HG02973 (cell line): ENCODE measurements around the gene KRTAP10-1.
"Not testable (repeated sequence)": the region's sequence is repeated elsewhere in the genome, so short reads cannot be mapped to it uniquely, and the experiment has no call there.

Source experiments
- ATAC-seq: cut with Tn5 transposase; IDR thresholded peaks from one replicate; pipeline ENCODE4 v1.9.1; 2021; ENCODE audit warnings: moderate library complexity; ENCODE audit not compliant: unreplicated experiment

KRTAP10-1 gene

DNA sequence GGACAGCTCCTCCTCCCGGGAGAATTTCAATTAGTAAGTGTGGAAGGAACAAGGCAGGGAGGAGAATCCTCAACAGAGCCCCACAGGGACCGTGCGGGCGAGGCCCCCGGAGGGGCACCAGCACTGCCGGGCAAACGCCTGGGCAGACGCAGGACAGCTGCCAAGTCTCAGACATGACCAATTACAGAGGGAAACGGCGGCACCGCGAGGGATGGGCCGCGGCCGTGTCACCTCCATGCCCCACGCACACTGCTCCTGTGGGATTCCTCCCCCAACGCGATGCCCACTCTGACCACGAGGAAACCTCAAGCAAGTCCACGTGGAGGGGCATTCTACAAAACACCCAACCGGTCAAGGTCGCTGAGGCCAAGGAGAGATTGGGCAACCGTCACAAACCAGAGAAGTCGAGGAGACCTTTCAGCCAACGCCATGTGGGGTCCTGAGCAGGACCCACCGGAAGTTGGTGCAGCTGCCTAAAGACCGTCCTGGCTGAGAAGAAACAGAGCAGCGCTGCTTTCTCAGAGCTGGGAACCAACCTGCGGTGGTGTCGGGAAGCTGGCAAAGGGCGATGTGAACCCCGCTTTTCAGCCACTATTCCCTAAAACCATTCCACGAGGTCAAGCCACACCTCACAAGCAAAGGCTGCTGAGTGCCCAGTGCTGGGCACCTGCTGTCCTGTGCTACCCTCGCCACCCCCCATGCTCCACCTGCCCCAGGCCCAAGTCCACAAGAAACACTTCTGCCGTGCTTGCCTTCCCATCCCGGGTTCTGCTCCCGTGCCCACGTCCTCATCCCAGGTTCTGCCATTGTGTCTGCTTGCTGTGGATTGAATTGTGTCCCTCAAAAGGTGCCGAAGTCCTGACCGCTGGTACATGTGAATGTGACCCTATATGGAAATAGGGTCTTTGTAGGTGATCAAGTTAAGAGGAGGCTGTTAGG lies 32.1 kb upstream of the KRTAP10-1 start:
- no peak for ATAC-seq

DNA sequence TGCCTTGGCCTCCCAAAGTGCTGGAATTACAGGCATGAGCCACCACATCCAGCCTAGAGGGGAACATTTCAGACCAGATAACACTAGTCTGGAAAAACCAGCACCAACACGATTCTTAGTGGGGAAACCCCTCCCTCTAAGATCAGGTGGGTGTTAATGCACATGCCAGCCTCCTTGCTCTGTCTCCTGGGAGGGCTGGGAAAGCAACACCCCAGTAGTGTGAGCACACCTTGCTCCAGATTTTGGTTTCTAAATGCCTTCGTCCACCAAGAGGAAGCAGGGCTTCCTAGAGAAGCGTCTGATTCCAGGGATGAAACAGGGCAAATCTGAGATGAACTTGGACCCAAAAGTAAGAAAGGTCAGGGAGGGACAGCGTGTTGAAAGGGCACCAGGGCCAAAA lies 31.3 kb upstream of the KRTAP10-1 start:
- no peak for ATAC-seq

DNA sequence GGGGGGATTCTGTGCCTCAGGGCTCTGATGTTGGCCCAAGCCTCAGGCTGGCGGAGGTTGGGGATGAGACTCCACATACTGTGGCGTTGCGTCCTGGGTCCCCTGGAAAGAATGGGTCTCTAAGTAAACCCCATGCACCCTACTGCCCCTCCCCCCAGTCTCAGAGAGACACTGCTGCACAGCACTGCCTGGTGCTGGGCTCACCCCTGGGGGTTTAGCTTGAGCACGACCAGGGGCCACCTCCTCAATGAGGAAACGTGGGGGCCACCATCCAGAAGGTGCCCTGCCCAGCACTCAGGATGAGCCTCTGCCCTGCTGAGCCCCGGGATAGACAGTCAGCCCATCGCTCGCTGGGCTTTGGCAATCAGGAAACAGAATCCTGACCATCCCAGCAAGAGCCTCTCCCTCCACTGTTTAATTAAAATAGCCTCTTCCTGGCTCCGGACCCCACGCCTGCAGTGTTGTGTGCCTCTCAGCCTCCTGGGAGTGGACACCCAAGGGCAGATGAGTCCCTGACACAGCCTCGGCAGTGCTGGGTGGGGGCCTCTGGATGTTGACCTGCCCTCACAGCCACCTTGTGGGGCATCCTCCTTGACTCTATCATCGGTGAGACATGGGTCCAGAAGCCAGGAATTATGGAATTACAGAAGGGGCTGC lies 30.0 kb upstream of the KRTAP10-1 start:
- ATAC-seq = no peak

DNA sequence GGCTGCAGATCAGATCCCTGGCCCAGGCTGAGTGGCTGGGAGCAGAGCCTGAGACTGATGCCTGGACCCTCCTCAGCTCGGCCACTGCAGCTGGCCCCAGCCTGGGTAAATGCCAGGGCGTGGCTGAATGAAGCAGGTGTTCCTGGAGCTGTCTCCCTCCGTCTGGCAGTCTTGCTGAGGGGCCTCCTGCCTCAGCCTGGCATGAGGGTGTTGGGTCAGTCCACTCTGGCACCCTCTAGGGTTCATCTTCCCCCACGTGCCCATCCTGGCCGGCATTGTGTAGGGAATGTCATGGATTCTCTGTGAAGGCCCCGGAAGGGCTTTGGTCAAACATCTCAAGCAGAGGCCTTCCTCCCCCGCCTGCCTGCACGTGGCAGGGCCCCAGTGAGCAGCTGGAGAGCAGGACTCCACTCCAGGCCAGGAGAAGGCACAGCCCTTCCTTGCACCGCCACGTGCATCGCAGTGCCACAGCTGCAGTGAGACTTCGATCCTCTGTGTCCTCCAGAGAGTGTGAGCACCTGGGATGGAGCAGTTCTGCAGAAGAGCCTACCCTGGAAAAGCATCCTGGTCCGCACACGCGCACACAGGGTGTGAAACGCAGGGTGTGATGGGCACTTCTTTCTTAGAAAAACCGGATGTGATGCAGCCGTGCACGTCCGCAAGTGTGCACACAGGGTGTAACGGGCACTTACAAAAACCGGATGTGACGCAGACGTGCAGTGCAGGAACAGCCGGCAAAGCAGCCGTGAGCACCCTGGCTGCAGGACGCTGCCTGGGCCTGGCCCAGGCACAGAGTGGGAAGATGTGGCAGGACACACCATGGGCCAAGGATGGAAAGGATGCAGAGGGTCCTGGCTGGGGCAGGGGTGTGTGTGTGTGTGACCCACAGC lies 28.9 kb upstream of the KRTAP10-1 start:
- ATAC-seq = no peak

DNA sequence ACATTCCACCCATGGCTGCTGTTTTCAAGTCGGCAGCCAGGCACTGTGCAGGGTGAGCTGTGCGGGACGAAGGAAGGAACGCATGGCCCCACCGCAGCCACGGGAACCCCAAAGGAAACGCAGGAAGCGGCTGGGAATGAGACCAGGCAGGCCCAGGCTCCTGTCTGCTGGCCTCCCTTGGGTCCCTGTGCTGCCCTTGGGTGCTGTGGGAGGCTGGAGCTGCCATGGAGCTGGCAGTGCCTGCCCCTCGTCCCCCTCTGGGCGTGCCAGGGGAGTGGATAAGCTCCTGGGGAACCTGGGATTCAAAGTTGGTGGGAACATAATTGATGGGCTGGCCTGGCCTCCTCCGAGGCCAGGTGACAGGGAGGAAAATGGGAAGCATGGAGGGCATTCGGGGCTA lies 28.3 kb upstream of the KRTAP10-1 start:
- ATAC-seq = no peak

DNA sequence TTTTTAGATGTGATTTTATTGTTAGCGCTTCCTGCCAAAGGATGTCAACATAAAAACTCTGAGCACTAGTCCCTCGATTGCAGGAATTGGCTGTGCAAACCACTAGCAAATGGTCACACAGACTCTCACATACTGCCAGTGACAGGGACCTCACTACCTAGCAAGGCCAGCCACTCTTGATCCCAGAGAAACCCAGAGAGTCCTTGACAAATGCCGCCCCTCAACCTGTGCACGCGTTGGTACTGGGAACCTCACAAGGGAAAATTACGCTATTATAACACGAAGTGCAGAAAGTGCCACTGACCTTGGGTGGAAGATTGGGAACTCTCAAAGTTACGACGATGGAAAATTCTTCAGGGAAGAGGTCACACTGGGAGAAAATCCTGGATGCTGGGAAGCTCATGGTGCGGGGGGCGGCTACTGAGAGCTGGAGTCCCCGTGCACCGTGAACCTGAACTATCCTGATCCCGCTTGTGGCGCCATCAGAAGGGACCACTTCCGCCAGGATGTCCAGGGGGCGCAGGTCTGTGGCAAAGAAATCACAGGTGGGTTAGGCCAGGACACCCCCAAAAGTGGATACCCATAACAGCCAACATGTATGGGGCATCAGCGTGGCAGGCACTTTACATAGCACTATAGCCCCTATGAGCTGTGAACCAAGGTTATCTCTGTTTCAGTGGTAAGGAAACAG lies 27.6 kb upstream of the KRTAP10-1 start:
- ATAC-seq = no peak

DNA sequence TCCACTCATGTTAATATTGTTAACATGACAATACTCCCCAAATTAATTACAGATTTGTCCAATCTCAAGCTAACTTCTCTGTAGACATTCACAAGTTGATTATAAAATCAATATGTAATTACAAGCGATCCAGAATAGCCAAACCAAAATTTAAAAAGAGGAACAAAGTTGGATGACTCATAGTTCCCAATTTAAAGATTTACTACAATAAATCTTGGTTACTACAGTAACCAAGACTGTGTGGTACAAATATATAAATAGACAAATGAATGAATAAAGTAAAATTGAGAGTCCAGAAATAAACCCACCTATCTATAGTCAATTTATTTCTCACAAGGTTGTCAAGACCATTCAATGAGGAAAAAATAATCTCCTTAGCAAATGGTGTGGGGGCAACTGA lies 26.4 kb upstream of the KRTAP10-1 start:
- ATAC-seq = no peak

DNA sequence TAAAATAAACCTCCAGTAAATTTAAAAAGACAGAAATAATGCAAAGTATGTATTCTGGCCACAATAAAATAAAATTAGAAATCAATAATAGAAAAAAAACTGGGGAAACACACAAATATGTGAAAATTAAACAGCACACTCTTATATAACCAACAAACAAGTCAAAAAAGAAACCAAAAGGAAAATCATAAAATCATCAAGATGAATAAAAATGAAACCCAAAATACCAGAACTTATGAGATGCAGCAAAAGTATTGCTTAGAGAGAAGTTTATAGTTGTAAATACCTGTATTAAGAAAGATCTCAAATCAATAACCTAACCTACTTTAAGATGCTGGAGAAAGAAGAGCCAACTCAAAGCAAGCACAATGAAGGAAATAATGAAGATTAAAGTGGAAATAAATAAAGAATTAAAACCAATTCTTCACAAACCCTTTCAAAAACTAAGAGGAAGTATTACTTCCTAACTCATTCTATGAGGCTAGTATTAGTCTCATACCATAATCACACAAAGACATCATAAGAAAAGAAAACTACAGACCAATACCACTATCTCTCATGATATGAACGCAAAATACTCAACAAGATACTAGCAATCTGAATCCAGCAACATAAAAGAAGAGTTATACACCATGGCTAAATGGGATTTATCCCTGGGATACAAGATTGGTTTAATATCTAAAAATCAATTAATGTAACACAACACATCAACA lies 25.0 kb upstream of the KRTAP10-1 start:
- no peak for ATAC-seq

DNA sequence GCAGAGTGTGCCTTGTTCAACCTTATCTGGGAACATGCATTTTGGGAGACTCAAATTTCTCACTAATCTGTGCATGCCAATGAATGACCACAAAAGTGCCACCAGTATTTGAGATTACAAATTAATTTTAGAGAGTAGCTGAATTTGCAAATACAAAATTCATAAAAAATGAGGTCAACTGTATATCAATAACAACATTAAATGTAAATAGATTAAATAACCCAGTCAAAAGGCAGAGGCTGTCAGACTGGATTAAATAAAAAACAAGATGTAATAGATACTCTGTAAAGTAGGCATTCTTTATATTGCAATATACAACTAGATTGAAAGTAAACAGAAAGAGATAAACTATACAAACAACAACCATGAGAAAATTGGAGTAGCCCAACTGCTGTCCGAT lies 24.1 kb upstream of the KRTAP10-1 start:
- ATAC-seq = no peak

DNA sequence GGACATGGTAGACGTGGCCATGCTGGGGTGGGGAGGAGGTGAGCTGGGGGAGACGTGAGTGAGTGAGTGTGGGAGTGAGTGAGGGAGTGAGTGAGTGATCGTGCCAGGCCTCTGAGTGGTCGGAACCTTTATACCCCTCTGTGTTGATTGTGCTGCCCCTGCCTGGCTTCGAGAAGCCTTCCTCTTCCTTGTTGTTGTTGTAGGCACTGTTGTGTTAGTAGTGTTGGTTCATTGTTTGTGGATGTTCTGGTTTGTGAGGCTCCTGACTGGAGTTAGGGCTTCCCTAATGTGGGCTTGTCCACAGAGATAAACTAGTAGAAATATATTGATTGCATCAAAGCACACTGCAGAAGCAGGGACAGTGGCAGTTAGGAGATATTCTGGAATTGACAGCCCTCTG lies 18.7 kb upstream of the KRTAP10-1 start, which contains the start of gene KRTAP10-3:
TSS of gene KRTAP10-3 (minus strand) at position 101 of the 400 bp plus-strand sequence. CDS start at position 21, 80 bp downstream.
- ATAC-seq = no peak

DNA sequence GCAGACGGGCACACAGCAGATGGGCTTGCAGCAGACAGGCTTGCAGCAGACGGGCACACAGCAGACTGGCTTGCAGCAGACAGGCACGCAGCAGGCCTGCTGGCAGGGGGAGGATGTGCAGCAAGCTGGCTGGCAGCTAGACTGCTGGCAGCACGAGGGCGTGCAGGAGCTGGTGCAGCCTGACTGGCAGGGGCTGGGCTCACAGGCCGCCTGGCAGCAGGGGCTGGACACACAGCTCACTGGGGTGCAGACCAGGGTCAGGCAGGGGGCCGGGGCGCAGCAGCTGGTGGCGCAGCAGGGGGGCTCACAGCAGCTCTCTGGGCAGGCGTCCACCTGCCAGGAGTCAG lies 18.3 kb upstream of the KRTAP10-1 start:
- not testable (repeated sequence) for ATAC-seq

DNA sequence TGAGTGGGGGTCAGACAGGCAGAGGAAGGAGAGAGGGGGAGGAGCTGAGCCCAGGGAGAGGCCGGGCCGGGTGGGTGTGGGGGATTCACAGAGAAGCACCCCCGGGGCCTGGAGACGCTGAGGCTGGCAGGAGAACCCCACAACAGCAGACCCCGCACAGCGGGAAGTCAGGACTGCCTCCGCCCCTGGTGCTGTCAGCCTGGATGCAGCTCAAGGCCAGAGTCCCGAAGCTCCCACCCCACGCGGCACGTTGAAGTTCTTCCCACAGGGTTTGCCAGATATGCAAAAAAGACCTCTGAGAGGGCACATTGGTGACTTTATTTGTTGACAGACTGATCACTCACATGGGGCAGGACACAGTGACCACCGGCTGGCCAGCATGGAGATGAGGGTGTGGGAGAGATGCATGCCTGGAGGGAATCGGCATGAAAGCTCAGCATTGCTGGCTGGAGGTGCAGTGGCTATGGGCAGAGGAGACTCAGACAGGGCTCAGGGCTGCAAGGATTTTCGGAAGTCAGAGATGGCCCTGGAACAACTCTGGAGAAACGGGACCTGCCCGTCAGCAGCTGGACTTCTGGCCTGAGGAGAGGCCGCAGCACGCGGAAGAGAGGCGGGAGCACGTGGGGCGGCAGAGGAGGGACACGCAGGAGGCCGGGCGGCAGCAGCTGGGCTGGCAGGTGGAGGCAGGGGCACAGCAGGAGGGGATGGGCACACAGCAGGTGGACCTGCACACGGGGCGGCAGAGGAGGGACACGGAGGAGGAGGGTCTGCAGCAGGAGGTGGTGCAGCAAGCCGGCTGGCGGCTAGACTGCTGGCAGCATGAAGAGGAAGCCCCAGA lies 17.7 kb upstream of the KRTAP10-1 start:
- ATAC-seq = no peak

DNA sequence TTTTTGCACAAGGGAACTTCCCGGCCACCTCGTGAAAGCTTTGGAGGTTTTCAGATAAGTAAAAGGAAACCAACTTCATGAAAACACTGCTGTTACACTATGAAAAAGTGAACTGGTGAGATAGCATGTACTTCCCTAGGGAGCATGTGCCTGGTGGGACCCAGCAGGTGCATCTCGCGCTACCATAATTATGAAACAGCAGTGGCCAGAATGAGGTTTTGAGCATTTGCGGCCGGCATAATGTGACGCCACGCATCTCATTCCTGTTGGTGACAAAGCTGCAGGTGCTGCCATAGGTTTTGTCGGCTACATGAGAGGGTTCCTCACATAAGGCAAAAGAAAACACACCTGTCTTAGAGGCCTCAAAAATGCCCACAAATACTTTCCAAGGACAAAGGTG lies 16.9 kb upstream of the KRTAP10-1 start:
- ATAC-seq = no peak

DNA sequence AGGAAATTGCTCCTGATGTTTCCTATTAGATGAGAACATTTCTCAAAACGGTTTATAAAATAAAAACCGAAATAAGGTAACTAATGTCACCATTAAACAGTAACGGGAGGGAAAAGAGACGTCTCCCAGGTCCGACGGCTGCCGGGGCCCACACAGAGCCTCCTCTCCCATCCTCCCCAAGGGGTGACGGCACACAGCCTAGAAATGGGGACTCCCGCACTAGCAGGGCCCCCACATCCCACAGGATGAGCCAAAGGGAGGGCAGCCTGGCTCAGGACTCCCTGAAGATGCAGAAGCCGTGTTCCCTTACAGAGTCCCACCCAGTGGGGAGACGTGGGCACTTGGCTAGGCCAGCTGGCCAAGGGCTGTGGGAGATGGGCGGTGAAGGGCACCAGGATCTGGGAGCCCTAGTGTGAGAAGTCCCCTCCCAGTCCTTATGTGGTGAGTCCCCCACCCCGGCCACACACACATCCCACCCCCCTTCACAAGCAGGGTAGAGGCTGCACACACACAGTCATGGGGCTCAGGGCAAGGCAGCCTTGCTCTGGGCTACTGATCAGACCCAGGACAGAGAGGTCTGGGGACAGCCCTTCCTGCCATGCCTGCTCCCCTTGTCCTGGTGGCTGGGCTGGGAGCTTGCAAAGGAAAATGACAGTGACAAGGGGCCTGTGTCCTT lies 15.3 kb upstream of the KRTAP10-1 start:
- no peak for ATAC-seq

DNA sequence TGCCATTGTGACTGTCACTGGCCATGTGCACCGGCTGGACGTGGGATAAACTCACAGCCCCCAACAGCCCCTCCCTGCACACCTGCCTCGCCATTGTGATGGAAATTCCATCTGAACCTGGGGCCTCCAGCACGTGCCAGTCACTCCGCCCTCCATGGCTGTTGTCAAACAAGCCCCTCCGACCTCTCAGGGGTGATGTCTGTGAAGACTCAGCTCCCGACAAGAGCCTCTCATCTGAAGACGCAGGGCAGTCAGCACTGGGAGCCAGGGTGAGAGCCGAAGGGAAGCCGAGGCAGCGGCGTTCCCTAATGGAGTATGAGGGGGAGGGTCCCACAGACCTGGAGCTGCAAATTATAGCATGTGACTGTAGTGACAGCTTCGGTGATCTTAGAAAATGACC lies 12.7 kb upstream of the KRTAP10-1 start:
- no peak for ATAC-seq

DNA sequence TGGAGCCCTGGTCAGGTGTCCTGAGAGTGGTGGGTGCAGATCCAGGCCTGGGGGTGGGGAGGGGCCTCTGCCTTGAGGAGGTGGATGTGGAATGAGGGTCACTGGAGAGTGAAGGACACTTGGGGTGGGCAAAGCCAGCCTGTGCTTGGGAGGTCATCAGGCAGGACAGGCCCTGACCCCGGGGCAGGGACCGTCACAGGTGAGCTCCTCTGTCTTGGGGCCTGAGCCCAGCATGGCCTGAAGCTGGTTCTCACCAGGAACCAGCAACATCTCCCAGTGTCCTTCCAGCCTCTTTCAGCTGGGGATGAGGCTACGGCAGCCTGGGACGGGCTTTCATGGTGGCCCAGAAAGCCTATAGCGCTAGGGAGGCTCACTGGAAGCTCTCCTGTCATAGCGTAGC lies 12.1 kb upstream of the KRTAP10-1 start:
- no peak for ATAC-seq

DNA sequence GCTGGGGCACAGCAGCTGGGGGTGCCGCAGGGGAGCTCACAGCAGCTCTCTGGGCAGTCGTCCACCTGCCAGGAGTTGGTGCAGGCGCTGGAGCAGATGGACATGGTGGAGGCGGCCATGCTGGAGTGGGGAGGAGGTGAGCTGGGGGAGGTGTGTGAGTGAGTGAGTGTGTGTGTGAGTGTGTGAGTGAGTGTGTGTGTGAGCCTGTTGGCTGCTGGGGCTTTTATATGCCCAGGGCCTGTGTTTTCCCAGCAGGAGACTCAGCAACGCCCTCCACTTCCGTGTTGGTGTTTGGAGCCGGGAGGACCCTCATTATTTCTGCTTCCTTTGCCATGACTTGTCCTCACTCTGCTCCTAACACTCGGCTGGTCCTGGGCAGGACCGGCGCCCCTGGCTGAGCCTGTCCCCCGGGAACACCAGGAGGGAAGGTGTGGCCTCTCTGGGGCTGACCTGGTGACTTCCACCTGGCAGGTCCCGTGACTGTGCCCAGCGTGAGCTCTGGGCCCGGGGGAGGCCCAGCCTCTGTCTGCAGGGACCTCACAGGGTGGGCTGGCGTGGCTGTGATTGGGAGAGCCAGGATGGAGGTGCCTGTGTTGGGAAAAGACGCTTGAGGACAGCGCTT lies 11.5 kb upstream of the KRTAP10-1 start, which contains the start of gene KRTAP10-2:
TSS of gene KRTAP10-2 (minus strand) at position 166 of the 622 bp plus-strand sequence. CDS start at position 119, 47 bp downstream.
- ATAC-seq = no peak

DNA sequence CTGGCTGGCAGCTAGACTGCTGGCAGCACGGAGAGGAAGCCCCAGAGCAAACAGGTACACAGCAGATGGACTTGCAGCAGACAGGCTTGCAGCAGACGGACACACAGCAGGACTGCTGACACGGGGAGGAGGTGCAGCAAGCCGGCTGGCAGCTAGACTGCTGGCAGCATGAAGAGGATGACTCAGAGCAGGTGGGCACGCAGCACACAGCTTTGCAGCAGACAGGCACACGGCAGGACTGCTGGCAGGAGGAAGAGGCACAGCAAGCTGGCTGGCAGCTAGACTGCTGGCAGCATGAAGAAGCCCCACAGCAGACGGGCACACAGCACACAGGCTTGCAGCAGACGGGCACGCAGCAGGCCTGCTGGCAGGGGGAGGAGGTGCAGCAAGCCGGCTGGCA lies 10.8 kb upstream of the KRTAP10-1 start:
- no peak for ATAC-seq
